Occipital lobe (tissue), 2 donors: ENCODE measurements around the gene GPSM1. TPM values are rescaled to one million over a fixed set of nuclear protein-coding genes. Genes with fewer than 3 reads are reported as not detected.
"Not testable (repeated sequence)": the region's sequence is repeated elsewhere in the genome, so short reads cannot be mapped to it uniquely, and the experiment has no call there.

Source experiments
- DNase-seq: peaks from one replicate; lab custom pipeline; 2025; lab: John Stamatoyannopoulos, UW
- total RNA-seq: library from RNA; depleted of rRNA; stranded (reverse); fragments of >200 nt; gene quantifications from one replicate; pipeline ENCODE4 v1.2.3, GENCODE V29; 2014

GPSM1 gene
- total RNA-seq, 1 donor from 2014 or later = 73.6 TPM

- DNase-seq = no peak
Observed at GRCh38 chr9:136344544-136345280, 17.4 kb downstream of the GPSM1 start.

- DNase-seq = peak; percentile 72
Observed at GRCh38 chr9:136345281-136346156, 18.2 kb downstream of the GPSM1 start.

- DNase-seq = no peak
Observed at GRCh38 chr9:136346157-136346481, 18.8 kb downstream of the GPSM1 start.

GRCh38 chr9:136346927-136347465 is 19.7 kb downstream of the GPSM1 start:
- no peak for DNase-seq

GRCh38 chr9:136347472-136348256 is 20.3 kb downstream of the GPSM1 start:
- DNase-seq = no peak

GRCh38 chr9:136348691-136349090 is 21.4 kb downstream of the GPSM1 start:
- no peak for DNase-seq

GRCh38 chr9:136349546-136349945 is 22.2 kb downstream of the GPSM1 start:
- DNase-seq = no peak

GRCh38 chr9:136351252-136351800 is 24.0 kb downstream of the GPSM1 start:
- DNase-seq = no peak

DNA sequence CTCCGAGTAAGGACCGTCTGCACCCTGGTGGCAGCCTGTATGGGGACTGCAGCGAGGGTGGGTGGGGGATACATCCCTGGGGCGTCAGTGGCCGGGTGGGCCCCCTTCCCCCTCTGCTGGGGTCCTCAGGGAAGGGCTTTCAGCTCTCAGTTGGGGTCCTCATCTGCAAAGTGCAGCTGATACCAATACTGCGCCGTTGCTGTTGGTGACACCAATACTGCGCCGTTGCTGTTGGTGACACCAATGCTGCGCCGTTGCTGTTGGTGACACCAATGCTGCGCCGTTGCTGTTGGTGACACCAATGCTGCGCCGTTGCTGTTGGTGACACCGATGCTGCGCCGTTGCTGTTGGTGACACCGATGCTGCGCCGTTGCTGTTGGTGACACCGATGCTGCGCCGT is 24.5 kb downstream of the GPSM1 start:
- not testable (repeated sequence) for DNase-seq

GRCh38 chr9:136352682-136353081 is 25.3 kb downstream of the GPSM1 start:
- DNase-seq = no peak

GRCh38 chr9:136353088-136353487 is 25.7 kb downstream of the GPSM1 start:
- DNase-seq = no peak

GRCh38 chr9:136353757-136354488 is 26.6 kb downstream of the GPSM1 start:
- no peak for DNase-seq

- DNase-seq = no peak
Observed at GRCh38 chr9:136354592-136355085, 27.3 kb downstream of the GPSM1 start.

DNA sequence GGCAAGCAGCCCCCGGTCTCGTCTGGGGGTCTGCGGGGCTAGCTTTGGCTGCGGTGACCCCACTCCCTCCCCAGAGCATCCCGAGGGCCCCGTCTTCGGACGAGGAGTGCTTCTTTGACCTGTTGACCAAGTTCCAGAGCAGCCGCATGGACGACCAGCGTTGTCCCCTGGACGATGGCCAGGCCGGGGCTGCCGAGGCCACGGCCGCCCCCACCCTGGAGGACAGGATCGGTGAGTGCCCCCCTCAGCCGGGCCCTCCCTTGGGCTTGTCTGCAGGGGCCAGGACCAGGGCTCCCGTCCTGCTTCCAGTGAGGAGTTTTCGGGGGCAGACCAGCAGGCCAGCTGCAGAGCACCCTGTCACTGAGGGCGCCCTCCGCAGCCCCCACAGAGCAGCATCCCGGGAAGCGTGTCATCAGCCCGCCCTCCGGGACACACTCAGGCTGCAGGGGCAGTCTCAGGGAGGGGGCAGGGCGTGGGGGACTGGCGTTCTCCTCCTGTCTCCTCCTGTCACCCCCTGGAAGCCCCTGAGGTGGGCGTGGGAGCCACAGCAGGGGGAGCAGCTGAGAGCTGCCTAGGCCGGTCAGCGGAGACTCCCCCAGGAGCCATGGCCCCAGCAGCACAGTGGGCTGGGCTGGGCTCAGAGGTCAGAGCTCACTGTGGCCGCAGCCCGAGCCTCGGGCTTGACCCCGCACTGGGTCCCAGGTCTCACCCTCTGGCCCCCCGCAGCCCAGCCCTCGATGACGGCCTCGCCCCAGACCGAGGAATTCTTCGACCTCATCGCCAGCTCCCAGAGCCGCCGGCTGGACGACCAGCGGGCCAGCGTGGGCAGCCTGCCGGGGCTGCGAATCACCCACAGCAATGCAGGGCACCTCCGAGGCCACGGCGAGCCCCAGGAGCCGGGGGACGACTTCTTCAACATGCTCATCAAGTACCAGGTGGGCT is 28.5 kb downstream of the GPSM1 start:
- DNase-seq = no peak

DNA sequence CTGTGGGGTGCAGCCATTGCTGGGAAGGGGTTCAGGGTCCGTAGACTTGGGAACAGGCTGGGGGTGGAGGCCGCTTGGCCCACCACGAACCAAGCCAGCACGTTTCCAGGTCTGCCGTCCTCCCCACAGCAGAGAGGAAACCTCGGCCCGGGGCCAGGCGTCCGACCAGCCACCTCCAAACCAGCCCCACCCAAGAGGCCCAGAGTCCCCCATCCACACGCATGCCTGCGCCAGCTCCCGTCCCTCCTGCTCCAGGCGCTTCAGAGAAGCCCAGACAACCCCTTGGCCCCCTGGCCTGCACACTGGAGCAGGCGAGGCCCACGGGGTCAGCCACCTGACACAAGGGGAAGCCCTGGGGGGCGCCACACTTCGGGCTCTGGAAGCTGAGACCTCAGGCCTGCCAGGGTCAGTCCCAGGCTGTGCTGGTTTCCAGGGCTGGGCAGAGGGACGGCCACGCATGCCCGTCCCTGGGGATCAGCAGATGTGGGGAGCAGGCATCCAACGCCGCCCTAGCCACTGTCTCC is 29.9 kb downstream of the GPSM1 start:
- DNase-seq = no peak

DNA sequence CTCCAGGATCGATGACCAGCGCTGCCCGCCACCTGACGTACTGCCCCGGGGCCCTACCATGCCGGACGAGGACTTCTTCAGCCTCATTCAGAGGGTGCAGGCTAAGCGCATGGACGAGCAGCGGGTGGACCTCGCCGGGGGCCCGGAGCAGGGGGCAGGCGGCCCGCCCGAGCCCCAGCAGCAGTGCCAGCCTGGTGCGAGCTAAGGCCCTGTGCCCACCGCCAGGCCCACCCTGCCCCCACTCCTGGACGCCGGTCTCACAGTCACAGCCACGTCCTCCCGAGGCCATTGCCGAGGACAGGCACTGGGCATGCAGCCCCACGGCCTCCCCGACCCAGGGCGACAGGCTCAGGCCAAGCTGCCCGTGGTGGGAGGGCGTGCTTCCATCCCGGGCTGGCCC is 30.7 kb downstream of the GPSM1 start:
- no peak for DNase-seq

GRCh38 chr9:136358888-136359287 is 31.5 kb downstream of the GPSM1 start:
- DNase-seq = no peak

DNA sequence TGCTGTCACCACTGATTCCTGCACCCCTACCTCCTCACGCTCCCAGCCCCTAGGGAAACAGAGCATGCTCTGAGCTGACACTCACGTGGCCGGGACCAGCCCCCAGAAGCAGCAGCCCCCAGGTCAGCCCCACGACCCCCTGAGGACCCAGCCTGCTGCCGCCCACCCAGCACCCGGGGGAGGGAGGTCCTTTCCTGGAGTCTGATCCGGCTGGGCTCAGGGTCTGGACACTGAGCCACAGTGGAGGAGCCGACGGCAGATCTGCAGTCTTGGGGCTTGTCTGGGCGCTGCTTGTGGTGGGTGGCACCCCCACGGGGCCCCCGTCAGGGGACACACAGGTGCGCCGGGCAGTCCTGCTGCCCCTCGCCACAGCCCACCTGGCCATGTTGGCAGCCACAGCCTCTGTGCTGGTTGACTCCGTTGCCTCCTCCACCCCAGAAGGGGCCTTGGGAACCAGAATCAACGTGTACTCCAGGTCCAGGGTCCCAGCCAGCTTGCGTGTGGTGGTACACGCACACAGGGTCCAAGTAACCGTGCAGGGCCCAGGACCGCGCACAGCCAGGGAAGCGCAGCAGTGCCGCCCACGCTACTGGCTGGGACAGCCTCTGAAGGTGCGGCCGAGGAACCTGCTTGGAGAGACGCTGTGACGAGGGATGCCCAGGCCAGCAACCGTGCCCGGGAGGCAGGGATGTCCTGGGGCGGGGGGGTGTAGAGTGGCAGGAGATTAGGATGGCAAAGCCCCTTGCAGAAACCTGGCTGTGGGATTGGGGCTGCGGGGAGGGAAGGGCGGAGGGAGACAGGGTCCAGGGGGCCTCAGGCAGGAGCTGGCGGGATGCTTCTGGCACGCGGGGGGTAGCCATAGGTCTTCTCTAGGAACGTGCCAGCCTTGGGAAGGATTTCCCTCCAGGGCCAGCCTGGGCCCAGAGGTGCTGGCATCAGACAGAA is 32.7 kb downstream of the GPSM1 start:
- no peak for DNase-seq
